ENCODE results near the gene CDC14B.

Gene CDC14B

GRCh38 chr9:96519787-96520186 lies 99.9 kb downstream of the CDC14B start:
- Histone ChIP-seq H3K4me3 (ENCODE audit: severe bottlenecking) (no peak overlapping the region), H3K27ac (ENCODE audit: poor library complexity, severe bottlenecking) (no peak overlapping the region), H3K9me3 (ENCODE audit: severe bottlenecking) (no peaks in the 10 kb centered on the region), H3K27me3 (ENCODE audit: insufficient read depth, poor library complexity, severe bottlenecking) (no peaks in the 10 kb centered on the region), H3K36me3 (ENCODE audit: low read depth) (no peaks in the 10 kb centered on the region), H3K4me1 (ENCODE audit: insufficient read depth, poor library complexity, severe bottlenecking) (no peaks in the 10 kb centered on the region)
- DNase-seq (ENCODE audit: low spot score), result no peak
- no peak for ATAC-seq (ENCODE audit: low read depth)
- no peak for TF ChIP-seq CTCF (IDR thresholded peaks at IDR 0.05; ENCODE audit: poor library complexity, severe bottlenecking)

DNA sequence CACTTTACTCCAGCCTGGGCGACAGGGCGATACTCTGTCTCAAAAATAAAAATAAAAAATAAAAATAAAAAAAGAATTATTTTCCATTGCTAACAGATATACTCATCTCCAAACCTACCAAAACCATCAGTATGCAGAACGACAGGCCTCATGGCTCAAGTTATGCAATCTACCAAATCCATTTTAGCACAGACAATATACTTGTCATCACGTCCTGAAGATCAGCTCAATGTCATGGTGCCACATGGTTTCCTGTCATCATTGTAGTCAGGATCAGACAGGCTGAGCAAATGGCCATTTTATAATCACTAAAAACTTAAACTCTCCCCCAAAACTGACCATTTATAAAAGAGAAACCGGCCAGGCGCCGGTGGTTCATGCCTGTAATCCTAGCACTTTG lies 100.5 kb downstream of the CDC14B start:
- TF ChIP-seq CTCF (IDR thresholded peaks at IDR 0.05; ENCODE audit: poor library complexity, severe bottlenecking), result no peak
- no peak for ATAC-seq (ENCODE audit: low read depth)
- H3K36me3 ChIP-seq (ENCODE audit: low read depth), result no peaks in the 10 kb centered on the region
- no peaks in the 10 kb centered on the region for H3K9me3 ChIP-seq (ENCODE audit: severe bottlenecking)
- H3K27ac ChIP-seq (ENCODE audit: poor library complexity, severe bottlenecking), result no peak overlapping the region
- H3K27me3 ChIP-seq (ENCODE audit: insufficient read depth, poor library complexity, severe bottlenecking), result no peaks in the 10 kb centered on the region
- no peaks in the 10 kb centered on the region for H3K4me1 ChIP-seq (ENCODE audit: insufficient read depth, poor library complexity, severe bottlenecking)
- H3K4me3 ChIP-seq (ENCODE audit: severe bottlenecking), result no peak overlapping the region
- DNase-seq (ENCODE audit: low spot score), result no peak

GRCh38 chr9:96515621-96516470 lies 103.8 kb downstream of the CDC14B start:
- Histone ChIP-seq H3K4me3 (ENCODE audit: severe bottlenecking) (no peak overlapping the region), H3K27me3 (ENCODE audit: insufficient read depth, poor library complexity, severe bottlenecking) (no peaks in the 10 kb centered on the region), H3K9me3 (ENCODE audit: severe bottlenecking) (no peaks in the 10 kb centered on the region), H3K36me3 (ENCODE audit: low read depth) (no peaks in the 10 kb centered on the region), H3K4me1 (ENCODE audit: insufficient read depth, poor library complexity, severe bottlenecking) (no peaks in the 10 kb centered on the region), H3K27ac (ENCODE audit: poor library complexity, severe bottlenecking) (no peak overlapping the region)
- no peak for TF ChIP-seq CTCF (IDR thresholded peaks at IDR 0.05; ENCODE audit: poor library complexity, severe bottlenecking)
- DNase-seq (ENCODE audit: low spot score), result no peak
- no peak for ATAC-seq (ENCODE audit: low read depth)

GRCh38 chr9:96514800-96515158 lies 104.9 kb downstream of the CDC14B start:
- TF ChIP-seq CTCF (IDR thresholded peaks at IDR 0.05; ENCODE audit: poor library complexity, severe bottlenecking), result no peak
- no peak for DNase-seq (ENCODE audit: low spot score)
- Histone ChIP-seq H3K27ac (ENCODE audit: poor library complexity, severe bottlenecking) (no peak overlapping the region), H3K27me3 (ENCODE audit: insufficient read depth, poor library complexity, severe bottlenecking) (no peaks in the 10 kb centered on the region), H3K4me3 (ENCODE audit: severe bottlenecking) (no peak overlapping the region), H3K9me3 (ENCODE audit: severe bottlenecking) (no peaks in the 10 kb centered on the region), H3K36me3 (ENCODE audit: low read depth) (no peaks in the 10 kb centered on the region), H3K4me1 (ENCODE audit: insufficient read depth, poor library complexity, severe bottlenecking) (no peaks in the 10 kb centered on the region)
- ATAC-seq (ENCODE audit: low read depth), result no peak

- Histone ChIP-seq H3K9me3 (ENCODE audit: severe bottlenecking) (no peaks in the 10 kb centered on the region), H3K36me3 (ENCODE audit: low read depth) (no peaks in the 10 kb centered on the region), H3K4me3 (ENCODE audit: severe bottlenecking) (no peak overlapping the region), H3K4me1 (ENCODE audit: insufficient read depth, poor library complexity, severe bottlenecking) (no peaks in the 10 kb centered on the region), H3K27ac (ENCODE audit: poor library complexity, severe bottlenecking) (no peak overlapping the region), H3K27me3 (ENCODE audit: insufficient read depth, poor library complexity, severe bottlenecking) (no peaks in the 10 kb centered on the region)
- ATAC-seq (ENCODE audit: low read depth) (no peak), DNase-seq (ENCODE audit: low spot score) (no peak)
- no peak for TF ChIP-seq CTCF (IDR thresholded peaks at IDR 0.05; ENCODE audit: poor library complexity, severe bottlenecking)
Observed at GRCh38 chr9:96514108-96514799, 105.4 kb downstream of the CDC14B start.
